Hepatocyte (in vitro differentiated cells): ENCODE results near the gene TXNDC17.

Experiments used
- EZH2 ChIP-seq: fragments of 200-600 bp; sonication (generic); IDR thresholded peaks from 2 replicates; pipeline ENCODE4 v1.6.1; 2016; ENCODE audit warnings: antibody characterized with exemption, mild to moderate bottlenecking, borderline replicate concordance
- EZH2phosphoT487 ChIP-seq: fragments of 200-600 bp; sonication (generic); IDR thresholded peaks from one replicate; pipeline ENCODE4 v1.6.1; 2018; ENCODE audit warnings: antibody characterized with exemption, mild to moderate bottlenecking, low read depth, moderate library complexity; ENCODE audit not compliant: unreplicated experiment, severe bottlenecking
- TF ChIP-seq, protein P1 (sequence below): fragments of 200-600 bp; sonication (generic); IDR thresholded peaks from 2 replicates; pipeline ENCODE4 v1.5.1; 2016; ENCODE audit warnings: antibody characterized with exemption, mild to moderate bottlenecking; ENCODE audit not compliant: poor library complexity

DNA sequence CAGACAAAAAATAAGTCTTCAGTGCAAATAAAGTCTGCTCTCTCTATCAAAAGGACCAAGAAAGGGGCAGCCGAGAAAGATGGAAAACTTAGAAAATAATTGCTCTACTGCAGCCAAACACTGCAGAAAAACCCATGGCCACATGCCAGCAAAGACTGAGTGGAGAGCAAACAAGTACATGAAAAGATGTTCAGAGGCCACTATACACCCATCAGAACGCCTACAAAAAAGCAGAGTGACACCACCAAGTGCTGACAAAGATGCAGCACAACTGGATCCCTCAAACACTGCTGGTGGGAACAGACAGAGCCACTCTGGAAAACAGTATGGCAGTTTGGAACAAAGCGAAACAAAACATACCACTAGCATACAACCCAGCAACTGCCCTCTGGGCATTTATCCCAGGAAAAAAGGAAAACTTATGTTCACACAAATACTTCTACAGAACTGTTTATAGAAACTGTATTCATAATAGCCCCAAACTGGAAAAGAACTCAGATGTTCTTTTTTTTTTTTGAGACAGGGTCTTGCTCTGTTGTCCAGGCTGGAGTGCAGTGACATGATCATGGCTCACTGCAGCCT lies 37.0 kb upstream of the TXNDC17 start:
- TF ChIP-seq, protein P1, sequence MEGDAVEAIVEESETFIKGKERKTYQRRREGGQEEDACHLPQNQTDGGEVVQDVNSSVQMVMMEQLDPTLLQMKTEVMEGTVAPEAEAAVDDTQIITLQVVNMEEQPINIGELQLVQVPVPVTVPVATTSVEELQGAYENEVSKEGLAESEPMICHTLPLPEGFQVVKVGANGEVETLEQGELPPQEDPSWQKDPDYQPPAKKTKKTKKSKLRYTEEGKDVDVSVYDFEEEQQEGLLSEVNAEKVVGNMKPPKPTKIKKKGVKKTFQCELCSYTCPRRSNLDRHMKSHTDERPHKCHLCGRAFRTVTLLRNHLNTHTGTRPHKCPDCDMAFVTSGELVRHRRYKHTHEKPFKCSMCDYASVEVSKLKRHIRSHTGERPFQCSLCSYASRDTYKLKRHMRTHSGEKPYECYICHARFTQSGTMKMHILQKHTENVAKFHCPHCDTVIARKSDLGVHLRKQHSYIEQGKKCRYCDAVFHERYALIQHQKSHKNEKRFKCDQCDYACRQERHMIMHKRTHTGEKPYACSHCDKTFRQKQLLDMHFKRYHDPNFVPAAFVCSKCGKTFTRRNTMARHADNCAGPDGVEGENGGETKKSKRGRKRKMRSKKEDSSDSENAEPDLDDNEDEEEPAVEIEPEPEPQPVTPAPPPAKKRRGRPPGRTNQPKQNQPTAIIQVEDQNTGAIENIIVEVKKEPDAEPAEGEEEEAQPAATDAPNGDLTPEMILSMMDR = no peak
- TF ChIP-seq EZH2 = no peak
- TF ChIP-seq EZH2phosphoT487 = no peak
